HepG2 (cell line): ENCODE results near the gene LMNA. TPM values are rescaled to one million over a fixed set of nuclear protein-coding genes. Genes with fewer than 3 reads are reported as not detected.

Experiments used
- ATAC-seq: fragments of 200-7000 bp; cut with Tn5 transposase; 3 replicates; pipeline ENCODE4 v1.9.1; 2020; ENCODE audit warnings: mild to moderate bottlenecking, moderate library complexity
- BruUV-seq: library from RNA; stranded (reverse); fragments of 400-500 nt; replicated peaks from 2 replicates; lab custom pipeline; 2021; lab: Mats Ljungman, UMichigan
- CTCF ChIA-PET: fragments of 300-600 bp; formaldehyde crosslinking; extraction: SDS; loops from one replicate; lab custom pipeline; 2021; ENCODE audit warnings: low total read pairs, inconsistent platforms, low intra/inter-chr PET ratio; lab: Yijun Ruan, JAX
- POLR2A ChIA-PET: fragments of 350-600 bp; sonication (Branson Sonifier 250); formaldehyde crosslinking; loops from one replicate; lab custom pipeline; 2020; ENCODE audit warnings: antibody characterized with exemption, inconsistent platforms; lab: Yijun Ruan, JAX
- DNase-seq: peaks from one replicate; pipeline ENCODE4 v3.0.0-alpha.2; 2015; ENCODE audit warnings: low spot score
- FAIRE-seq: peaks from 3 replicates; lab custom pipeline; 2011; peaks lifted over from hg19 to GRCh38; lab: Jason Lieb, UNC
- H2AFZ ChIP-seq: one replicate; pipeline ENCODE4 v1.6.1; 2011; ENCODE audit warnings: low read length, inconsistent platforms
- H3K27ac ChIP-seq: fragments of 300-600 bp; 3 replicates; pipeline ENCODE4 v1.8.0; 2011; ENCODE audit warnings: mixed run types, mild to moderate bottlenecking, mixed read lengths, low read length, inconsistent platforms; ENCODE audit not compliant: insufficient read depth; ENCODE audit errors: extremely low read length
- H3K27me3 ChIP-seq, 2 experiments: fragments of 200-600 bp in 1 of 2; 2 replicates in 1 of 2; 3 replicates in 1 of 2; pipeline versions ENCODE4 v1.6.0 to v1.8.0; 2011; ENCODE audit warnings: low read length in 2 of 2, mild to moderate bottlenecking in 2 of 2, moderate library complexity in 2 of 2, inconsistent platforms in 1 of 2; ENCODE audit not compliant: insufficient read depth in 2 of 2, control insufficient read depth in 1 of 2
- H3K36me3 ChIP-seq, 2 experiments: fragments of 200-600 bp in 1 of 2; replicated peaks in 1 of 2; 2 replicates in 1 of 2; 3 replicates in 1 of 2; pipeline versions ENCODE4 v1.5.1 to v1.8.0; 2011; ENCODE audit warnings: low read length in 2 of 2, inconsistent platforms in 1 of 2; ENCODE audit not compliant: insufficient read depth in 2 of 2, control insufficient read depth in 1 of 2
- H3K4me1 ChIP-seq: 2 replicates; pipeline ENCODE4 v1.5.1; 2012; ENCODE audit warnings: low read length, inconsistent platforms; ENCODE audit not compliant: insufficient read depth
- H3K4me2 ChIP-seq: 2 replicates; pipeline ENCODE4 v1.6.0; 2011; ENCODE audit warnings: low read depth, low read length, inconsistent platforms
- H3K4me3 ChIP-seq, 3 experiments: fragments of 200-600 bp in 1 of 3; sonication (generic), shearing (Covaris generic) in 1 of 3; replicated peaks in 1 of 3; 2 replicates each; pipeline ENCODE4 v1.5.1; 2011 to 2016; ENCODE audit warnings: low read length in 3 of 3, inconsistent platforms in 2 of 3, low read depth in 2 of 3, mild to moderate bottlenecking in 2 of 3, control low read depth in 1 of 3, mixed read lengths in 1 of 3; ENCODE audit not compliant: insufficient read depth in 1 of 3
- H3K79me2 ChIP-seq: one replicate; pipeline ENCODE4 v1.6.1; 2011; ENCODE audit warnings: low read length, inconsistent platforms; ENCODE audit not compliant: insufficient read depth
- H3K9ac ChIP-seq: 2 replicates; pipeline ENCODE4 v1.6.0; 2011; ENCODE audit warnings: mild to moderate bottlenecking, low read depth, low read length, inconsistent platforms; ENCODE audit not compliant: insufficient read depth
- H3K9me3 ChIP-seq: 2 replicates; pipeline ENCODE4 v1.5.1; 2012; ENCODE audit warnings: mild to moderate bottlenecking, low read length
- H4K20me1 ChIP-seq: 2 replicates; pipeline ENCODE4 v1.6.0; 2011; ENCODE audit warnings: inconsistent platforms, mild to moderate bottlenecking, low read length, moderate library complexity; ENCODE audit not compliant: insufficient read depth
- EED ChIP-seq: sonication (generic); formaldehyde crosslinking; IDR thresholded peaks from 2 replicates; pipeline ENCODE4 v1.5.0; 2020; ENCODE audit warnings: mild to moderate bottlenecking, missing genetic modification reagents
- ELF3 ChIP-seq: IDR thresholded peaks from 2 replicates; pipeline ENCODE4 v1.6.1; 2016; ENCODE audit warnings: missing genetic modification reagents, missing compliant biosample characterization
- FOXA3 ChIP-seq: IDR thresholded peaks from 2 replicates; pipeline ENCODE4 v1.6.1; 2016; ENCODE audit warnings: missing genetic modification reagents, missing compliant biosample characterization
- LCORL ChIP-seq, 2 experiments: fragments of 450-650 bp in 1 of 2; sonication (generic) in 1 of 2; formaldehyde crosslinking in 1 of 2; IDR thresholded peaks; 2 replicates each; pipeline versions ENCODE4 v1.5.0 to v1.6.1; 2017 to 2020; ENCODE audit warnings: antibody characterized with exemption in 1 of 2, missing genetic modification reagents in 1 of 2
- NFE2 ChIP-seq: sonication (generic); formaldehyde crosslinking; IDR thresholded peaks from 2 replicates; pipeline ENCODE4 v1.4.0; 2020; ENCODE audit warnings: missing genetic modification reagents
- RNF2 ChIP-seq: fragments of 450-650 bp; conservative IDR thresholded peaks from 2 replicates; pipeline ENCODE4 v1.6.1; 2016; ENCODE audit warnings: low read depth
- RXRB ChIP-seq: IDR thresholded peaks from 2 replicates; pipeline ENCODE4 v1.6.1; 2016; ENCODE audit warnings: borderline replicate concordance, missing genetic modification reagents, missing compliant biosample characterization
- SALL1 ChIP-seq: sonication (generic); formaldehyde crosslinking; IDR thresholded peaks from 2 replicates; pipeline ENCODE4 v1.8.0; 2022; ENCODE audit warnings: mild to moderate bottlenecking, missing genetic modification reagents
- THAP11 ChIP-seq: IDR thresholded peaks from 2 replicates; pipeline ENCODE4 v1.6.1; 2016; ENCODE audit warnings: missing biosample characterization, missing genetic modification reagents
- ZC3H4 ChIP-seq: sonication (generic); formaldehyde crosslinking; IDR thresholded peaks from 2 replicates; pipeline ENCODE4 v1.4.0; 2020; ENCODE audit warnings: missing genetic modification reagents, borderline replicate concordance
- ZNF124 ChIP-seq: sonication (generic); formaldehyde crosslinking; IDR thresholded peaks from 2 replicates; pipeline ENCODE4 v1.4.0; 2020; ENCODE audit warnings: missing genetic modification reagents
- ZNF20 ChIP-seq: sonication (generic); formaldehyde crosslinking; IDR thresholded peaks from 2 replicates; pipeline ENCODE4 v1.4.0; 2020; ENCODE audit warnings: mild to moderate bottlenecking, moderate library complexity, missing genetic modification reagents
- ZNF530 ChIP-seq: sonication (generic); formaldehyde crosslinking; IDR thresholded peaks from 2 replicates; pipeline ENCODE4 v1.5.0; 2020; ENCODE audit warnings: low read depth, mild to moderate bottlenecking, missing genetic modification reagents
- ZNF619 ChIP-seq: sonication (generic); formaldehyde crosslinking; IDR thresholded peaks from 2 replicates; pipeline ENCODE4 v1.4.0; 2020; ENCODE audit warnings: mild to moderate bottlenecking, missing genetic modification reagents
- ZNF703 ChIP-seq: sonication (generic); formaldehyde crosslinking; IDR thresholded peaks from 2 replicates; pipeline ENCODE4 v1.5.1; 2020; ENCODE audit warnings: missing genetic modification reagents, mild to moderate bottlenecking, moderate library complexity, borderline replicate concordance
- WGBS: methylation state at CpG from one replicate; pipeline ENCODE4 v1.1.6; 2017; ENCODE audit warnings: low lambda C conversion rate; 5-methylcytosine and 5-hydroxymethylcytosine counted together
- in situ Hi-C: cut with HindIII; loops from 2 replicates; pipeline ENCODE4 v1.10.0; 2017; ENCODE audit warnings: low pct_unique_long_range_greater_than_20kb; ENCODE audit not compliant: extremely low pct_ligation_motif_present
- intact Hi-C: fragments of 100-400 bp; cut with micrococcal nuclease; formaldehyde crosslinking; loops from one replicate; pipeline ENCODE4 v1.10.0; 2022; ENCODE audit not compliant: unreplicated experiment
- polyA plus RNA-seq, 8 experiments: library from polyadenylated mRNA; depleted of rRNA in 3 of 8; stranded (reverse) in 7 of 8; unstranded in 1 of 8; fragments of >200 nt; fragmentation: Illumina TruSeq in 4 of 8; extraction: Trizol in 4 of 8; gene quantifications; 2 replicates each; pipeline versions ENCODE4 v1.2.1 to v1.2.3, GENCODE V29; 2011 to 2016; ENCODE audit warnings: low read depth in 4 of 8, missing spikeins in 1 of 8, mixed read lengths in 1 of 8; ENCODE audit not compliant: insufficient read depth in 1 of 8
- total RNA-seq, 5 experiments: library from RNA; depleted of rRNA; stranded (reverse); fragments of >200 nt; fragmentation: Illumina TruSeq; extraction: Trizol; gene quantifications; 2 replicates each; pipeline ENCODE4 v1.2.3, GENCODE V29; 2016; ENCODE audit warnings: low read depth in 1 of 5
- TF ChIP-seq, protein P1 (sequence below): sonication (generic); formaldehyde crosslinking; IDR thresholded peaks from 2 replicates; pipeline ENCODE4 v1.4.0; 2020; ENCODE audit warnings: mild to moderate bottlenecking, low read depth, missing genetic modification reagents
- TF ChIP-seq, protein P2 (sequence below): IDR thresholded peaks from 2 replicates; pipeline ENCODE4 v1.6.1; 2016; ENCODE audit warnings: low read depth, control low read depth
- TF ChIP-seq, protein P3 (sequence below): sonication (generic); formaldehyde crosslinking; IDR thresholded peaks from 2 replicates; pipeline ENCODE4 v1.5.1; 2020; ENCODE audit warnings: missing genetic modification reagents, mild to moderate bottlenecking, borderline replicate concordance
- TF ChIP-seq, protein P4 (sequence below): IDR thresholded peaks from 2 replicates; pipeline ENCODE4 v1.6.1; 2012; ENCODE audit warnings: low read length, improper control_type of control experiment

Gene LMNA
- total and polyA plus RNA-seq, 2 of the 13 experiments (the other 11 are each of a cell fraction or from before 2014, with no cell fraction given): 107 to 225 TPM

DNA sequence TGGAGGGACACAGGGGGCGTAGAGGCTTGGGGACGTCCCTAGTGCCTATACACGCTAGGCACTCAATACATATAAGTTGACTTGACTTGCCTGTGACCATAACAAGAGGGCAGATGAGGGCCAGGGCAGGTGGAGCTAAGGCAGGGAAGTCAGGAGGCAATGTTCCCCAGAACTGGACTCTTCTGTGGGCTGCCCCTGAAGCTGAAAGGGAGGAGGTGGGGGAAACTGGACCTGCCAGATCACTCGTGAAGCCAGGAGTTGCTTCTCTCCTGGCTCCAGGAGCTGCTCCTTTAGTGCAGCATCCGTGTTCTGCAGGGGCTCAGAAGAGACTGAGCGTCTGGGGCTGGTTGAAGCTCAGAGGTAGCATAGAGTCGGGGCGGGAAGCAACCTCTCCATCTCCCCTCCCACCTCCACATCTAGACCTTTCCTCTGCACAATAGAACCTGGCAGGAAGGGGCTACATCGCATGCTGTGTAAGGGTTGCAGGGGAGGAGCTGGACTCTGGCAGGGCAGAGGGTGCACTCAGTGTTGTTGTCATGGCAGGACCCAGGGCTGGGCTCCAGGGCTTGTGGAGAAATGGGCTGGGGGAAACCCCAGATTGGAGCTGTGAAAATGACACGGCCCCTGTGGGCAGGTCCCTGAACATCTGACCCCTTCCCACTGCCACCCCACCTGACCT lies 36.0 kb downstream of the LMNA start:
- peaks cover 0 to 20% of the 10 kb centered on the region in 2 experiments; a peak in 3 of 5 replicates for H3K27me3 ChIP-seq
- H4K20me1 ChIP-seq: no peaks in the 10 kb centered on the region
- no peak overlapping the region for H2AFZ ChIP-seq
- CTCF ChIA-PET: no interaction called here
- POLR2A ChIA-PET: interaction anchor here (0.6 to 2.1 kb wide), 6 partner anchors 22 to 216 kb away, joined by 3 to 12 read pairs (median 4); partner anchors contain the start of genes KHDC4, LMNA and PMF1
- H3K27ac ChIP-seq: no peak overlapping the region
- FAIRE-seq: no peak
- 12% methylated on average over 9 of the region's 10 CpGs for WGBS
- peak; percentile 61 for ATAC-seq
- no peaks in the 10 kb centered on the region for H3K79me2 ChIP-seq
- intact Hi-C loops: no loop called here
- DNase-seq: no peak
- no peaks in the 10 kb centered on the region for H3K9me3 ChIP-seq
- H3K4me1 ChIP-seq: peaks cover 71% of the 10 kb centered on the region
- H3K9ac ChIP-seq: no peak overlapping the region
- H3K4me3 ChIP-seq: peak overlapping the region in 1 of 3 experiments; percentile 41; a peak in 2 of 6 replicates
- H3K4me2 ChIP-seq: peak overlapping the region; percentile 70
- H3K36me3 ChIP-seq: no peaks in the 10 kb centered on the region
- BruUV-seq: no TSS peak
- in situ Hi-C loops: no loop called here
- TF ChIP-seq ZNF619: no peak
- TF ChIP-seq ELF3 (CRISPR knock-in tag): no peak
- TF ChIP-seq EED: no peak
- TF ChIP-seq SALL1 (CRISPR knock-in tag): no peak
- TF ChIP-seq, protein P1, sequence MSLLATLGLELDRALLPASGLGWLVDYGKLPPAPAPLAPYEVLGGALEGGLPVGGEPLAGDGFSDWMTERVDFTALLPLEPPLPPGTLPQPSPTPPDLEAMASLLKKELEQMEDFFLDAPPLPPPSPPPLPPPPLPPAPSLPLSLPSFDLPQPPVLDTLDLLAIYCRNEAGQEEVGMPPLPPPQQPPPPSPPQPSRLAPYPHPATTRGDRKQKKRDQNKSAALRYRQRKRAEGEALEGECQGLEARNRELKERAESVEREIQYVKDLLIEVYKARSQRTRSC (CRISPR knock-in tag): no peak
- TF ChIP-seq, protein P2, sequence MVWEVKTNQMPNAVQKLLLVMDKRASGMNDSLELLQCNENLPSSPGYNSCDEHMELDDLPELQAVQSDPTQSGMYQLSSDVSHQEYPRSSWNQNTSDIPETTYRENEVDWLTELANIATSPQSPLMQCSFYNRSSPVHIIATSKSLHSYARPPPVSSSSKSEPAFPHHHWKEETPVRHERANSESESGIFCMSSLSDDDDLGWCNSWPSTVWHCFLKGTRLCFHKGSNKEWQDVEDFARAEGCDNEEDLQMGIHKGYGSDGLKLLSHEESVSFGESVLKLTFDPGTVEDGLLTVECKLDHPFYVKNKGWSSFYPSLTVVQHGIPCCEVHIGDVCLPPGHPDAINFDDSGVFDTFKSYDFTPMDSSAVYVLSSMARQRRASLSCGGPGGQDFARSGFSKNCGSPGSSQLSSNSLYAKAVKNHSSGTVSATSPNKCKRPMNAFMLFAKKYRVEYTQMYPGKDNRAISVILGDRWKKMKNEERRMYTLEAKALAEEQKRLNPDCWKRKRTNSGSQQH (CRISPR knock-in tag): no peak
- TF ChIP-seq RNF2: no peak
- TF ChIP-seq, protein P3, sequence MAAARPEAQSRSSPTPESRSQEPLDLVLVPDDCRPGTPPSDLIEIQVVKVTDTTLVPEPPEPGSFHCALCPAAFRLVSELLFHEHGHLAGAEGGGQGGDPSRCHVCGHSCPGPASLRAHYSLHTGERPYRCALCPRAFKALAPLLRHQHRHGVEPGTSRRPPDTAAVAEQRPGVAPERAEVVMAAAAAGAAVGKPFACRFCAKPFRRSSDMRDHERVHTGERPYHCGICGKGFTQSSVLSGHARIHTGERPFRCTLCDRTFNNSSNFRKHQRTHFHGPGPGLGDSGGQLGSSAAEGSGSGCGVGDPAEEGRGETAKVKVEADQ: no peak
- TF ChIP-seq, protein P4, sequence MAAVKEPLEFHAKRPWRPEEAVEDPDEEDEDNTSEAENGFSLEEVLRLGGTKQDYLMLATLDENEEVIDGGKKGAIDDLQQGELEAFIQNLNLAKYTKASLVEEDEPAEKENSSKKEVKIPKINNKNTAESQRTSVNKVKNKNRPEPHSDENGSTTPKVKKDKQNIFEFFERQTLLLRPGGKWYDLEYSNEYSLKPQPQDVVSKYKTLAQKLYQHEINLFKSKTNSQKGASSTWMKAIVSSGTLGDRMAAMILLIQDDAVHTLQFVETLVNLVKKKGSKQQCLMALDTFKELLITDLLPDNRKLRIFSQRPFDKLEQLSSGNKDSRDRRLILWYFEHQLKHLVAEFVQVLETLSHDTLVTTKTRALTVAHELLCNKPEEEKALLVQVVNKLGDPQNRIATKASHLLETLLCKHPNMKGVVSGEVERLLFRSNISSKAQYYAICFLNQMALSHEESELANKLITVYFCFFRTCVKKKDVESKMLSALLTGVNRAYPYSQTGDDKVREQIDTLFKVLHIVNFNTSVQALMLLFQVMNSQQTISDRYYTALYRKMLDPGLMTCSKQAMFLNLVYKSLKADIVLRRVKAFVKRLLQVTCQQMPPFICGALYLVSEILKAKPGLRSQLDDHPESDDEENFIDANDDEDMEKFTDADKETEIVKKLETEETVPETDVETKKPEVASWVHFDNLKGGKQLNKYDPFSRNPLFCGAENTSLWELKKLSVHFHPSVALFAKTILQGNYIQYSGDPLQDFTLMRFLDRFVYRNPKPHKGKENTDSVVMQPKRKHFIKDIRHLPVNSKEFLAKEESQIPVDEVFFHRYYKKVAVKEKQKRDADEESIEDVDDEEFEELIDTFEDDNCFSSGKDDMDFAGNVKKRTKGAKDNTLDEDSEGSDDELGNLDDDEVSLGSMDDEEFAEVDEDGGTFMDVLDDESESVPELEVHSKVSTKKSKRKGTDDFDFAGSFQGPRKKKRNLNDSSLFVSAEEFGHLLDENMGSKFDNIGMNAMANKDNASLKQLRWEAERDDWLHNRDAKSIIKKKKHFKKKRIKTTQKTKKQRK: no peak
- TF ChIP-seq LCORL (IDR thresholded peaks at IDR 0.05): no peak
- TF ChIP-seq LCORL (CRISPR knock-in tag; IDR thresholded peaks at IDR 0.05): 0 out of 2 replicates have a peak, but pooled peaks have one; percentile 23
- TF ChIP-seq THAP11 (CRISPR knock-in tag): no peak
- no peak for TF ChIP-seq ZNF20 (CRISPR knock-in tag)
- TF ChIP-seq ZNF530 (CRISPR knock-in tag): no peak
- no peak for TF ChIP-seq ZC3H4 (CRISPR knock-in tag)
- TF ChIP-seq ZNF703 (CRISPR knock-in tag): no peak
- TF ChIP-seq NFE2: no peak
- no peak for TF ChIP-seq ZNF124 (CRISPR knock-in tag)
- no peak for TF ChIP-seq FOXA3 (CRISPR knock-in tag)
- no peak for TF ChIP-seq RXRB (CRISPR knock-in tag)
